HepG2 (cell line): ENCODE results near the gene GPAT3. TPM values are rescaled to one million over a fixed set of nuclear protein-coding genes. Genes with fewer than 3 reads are reported as not detected.

Source experiments
- ARHGAP35 ChIP-seq: sonication (generic); formaldehyde crosslinking; IDR thresholded peaks from 2 replicates; pipeline ENCODE4 v1.9.0; 2022; ENCODE audit warnings: mild to moderate bottlenecking, inconsistent platforms, moderate library complexity, missing genetic modification reagents, borderline replicate concordance
- DNMT1 ChIP-seq: sonication (generic); formaldehyde crosslinking; IDR thresholded peaks from 2 replicates; pipeline ENCODE4 v1.5.1; 2020; ENCODE audit warnings: mild to moderate bottlenecking, missing genetic modification reagents
- FOXA1 ChIP-seq, 2 experiments: fragments of 450-650 bp in 1 of 2; sonication (generic) in 1 of 2; formaldehyde crosslinking in 1 of 2; IDR thresholded peaks; 2 replicates each; pipeline versions ENCODE4 v1.4.0 to v1.6.1; 2016 to 2020; ENCODE audit warnings: missing genetic modification reagents in 1 of 2
- GTF3A ChIP-seq: sonication (generic); formaldehyde crosslinking; conservative IDR thresholded peaks from 2 replicates; pipeline ENCODE4 v1.4.0; 2020; ENCODE audit warnings: mild to moderate bottlenecking, missing genetic modification reagents
- IKZF1 ChIP-seq: fragments of 450-650 bp; IDR thresholded peaks from 2 replicates; pipeline ENCODE4 v1.7.1; 2016
- IKZF4 ChIP-seq: sonication (generic); formaldehyde crosslinking; IDR thresholded peaks from 2 replicates; pipeline ENCODE4 v1.5.1; 2020; ENCODE audit warnings: borderline replicate concordance, mild to moderate bottlenecking, low read depth, missing genetic modification reagents; ENCODE audit errors: not compliant biosample characterization
- KLF13 ChIP-seq: sonication (generic); formaldehyde crosslinking; IDR thresholded peaks from 2 replicates; pipeline ENCODE4 v1.4.0; 2020; ENCODE audit warnings: mild to moderate bottlenecking, missing genetic modification reagents
- MAFK ChIP-seq, 2 experiments: IDR thresholded peaks in 1 of 2; conservative IDR thresholded peaks in 1 of 2; 2 replicates each; pipeline ENCODE4 v1.6.1; 2011; ENCODE audit warnings: improper control_type of control experiment in 2 of 2, low read length in 2 of 2
- MTA1 ChIP-seq: sonication (generic); formaldehyde crosslinking; IDR thresholded peaks from 2 replicates; pipeline ENCODE4 v1.4.0; 2020; ENCODE audit warnings: missing genetic modification reagents, mild to moderate bottlenecking, borderline replicate concordance
- NONO ChIP-seq, 2 experiments: fragments of 450-650 bp in 1 of 2; sonication (generic) in 1 of 2; formaldehyde crosslinking in 1 of 2; IDR thresholded peaks in 1 of 2; conservative IDR thresholded peaks in 1 of 2; 2 replicates each; pipeline versions ENCODE4 v1.6.1 to v1.8.0; 2017 to 2022; ENCODE audit warnings: mild to moderate bottlenecking in 1 of 2, missing genetic modification reagents in 1 of 2, moderate library complexity in 1 of 2
- PBX2 ChIP-seq: IDR thresholded peaks from 2 replicates; pipeline ENCODE4 v1.6.1; 2016; ENCODE audit warnings: control low read depth
- PRDM4 ChIP-seq: sonication (generic); formaldehyde crosslinking; IDR thresholded peaks from 2 replicates; pipeline ENCODE4 v1.9.0; 2021; ENCODE audit warnings: missing genetic modification reagents, borderline replicate concordance
- RARG ChIP-seq: sonication (generic); formaldehyde crosslinking; IDR thresholded peaks from 2 replicates; pipeline ENCODE4 v1.4.0; 2020; ENCODE audit warnings: low read depth, mild to moderate bottlenecking, missing genetic modification reagents
- RNF2 ChIP-seq: fragments of 450-650 bp; conservative IDR thresholded peaks from 2 replicates; pipeline ENCODE4 v1.6.1; 2016; ENCODE audit warnings: low read depth
- TRIM22 ChIP-seq: fragments of 450-650 bp; IDR thresholded peaks from 2 replicates; pipeline ENCODE4 v1.6.1; 2017
- ZBTB33 ChIP-seq: sonication (generic); formaldehyde crosslinking; IDR thresholded peaks from 2 replicates; pipeline ENCODE4 v1.4.0; 2020; ENCODE audit warnings: missing genetic modification reagents
- ZEB1 ChIP-seq: IDR thresholded peaks from 2 replicates; pipeline ENCODE4 v1.6.1; 2012; ENCODE audit warnings: mild to moderate bottlenecking, low read depth, inconsistent platforms; ENCODE audit not compliant: insufficient replicate concordance
- ZNF44 ChIP-seq: sonication (generic); formaldehyde crosslinking; IDR thresholded peaks from 2 replicates; pipeline ENCODE4 v1.5.1; 2020; ENCODE audit warnings: mild to moderate bottlenecking, missing genetic modification reagents
- ZNF460 ChIP-seq: sonication (generic); formaldehyde crosslinking; IDR thresholded peaks from 2 replicates; pipeline ENCODE4 v1.5.1; 2020; ENCODE audit warnings: missing genetic modification reagents, mild to moderate bottlenecking, borderline replicate concordance
- ZNF589 ChIP-seq: sonication (generic); formaldehyde crosslinking; conservative IDR thresholded peaks from 2 replicates; pipeline ENCODE4 v1.8.0; 2022; ENCODE audit warnings: mild to moderate bottlenecking, moderate library complexity, missing genetic modification reagents
- ZNF674 ChIP-seq: sonication (generic); formaldehyde crosslinking; IDR thresholded peaks from 2 replicates; pipeline ENCODE4 v1.5.0; 2020; ENCODE audit warnings: low read depth, mild to moderate bottlenecking, missing genetic modification reagents
- ZSCAN21 ChIP-seq: sonication (generic); formaldehyde crosslinking; IDR thresholded peaks from 2 replicates; pipeline ENCODE4 v1.8.0; 2022; ENCODE audit warnings: mild to moderate bottlenecking, missing genetic modification reagents, moderate library complexity, borderline replicate concordance
- polyA plus RNA-seq, 8 experiments: library from polyadenylated mRNA; depleted of rRNA in 3 of 8; stranded (reverse) in 7 of 8; unstranded in 1 of 8; fragments of >200 nt; fragmentation: Illumina TruSeq in 4 of 8; extraction: Trizol in 4 of 8; gene quantifications; 2 replicates each; pipeline versions ENCODE4 v1.2.1 to v1.2.3, GENCODE V29; 2011 to 2016; ENCODE audit warnings: low read depth in 4 of 8, missing spikeins in 1 of 8, mixed read lengths in 1 of 8; ENCODE audit not compliant: insufficient read depth in 1 of 8
- total RNA-seq, 5 experiments: library from RNA; depleted of rRNA; stranded (reverse); fragments of >200 nt; fragmentation: Illumina TruSeq; extraction: Trizol; gene quantifications; 2 replicates each; pipeline ENCODE4 v1.2.3, GENCODE V29; 2016; ENCODE audit warnings: low read depth in 1 of 5

Gene GPAT3
- total and polyA plus RNA-seq, 2 of the 13 experiments (the other 11 are each of a cell fraction or from before 2014, with no cell fraction given) = 2.4 to 2.6 TPM

- TF ChIP-seq MTA1 (CRISPR knock-in tag) = no peak
- no peak for TF ChIP-seq DNMT1
- no peak for TF ChIP-seq TRIM22
- TF ChIP-seq ZEB1 = no peak
- TF ChIP-seq RARG (CRISPR knock-in tag) = no peak
- 0 out of 2 replicates have a peak, but pooled peaks have one; percentile 72 for TF ChIP-seq ZSCAN21
- no peak for TF ChIP-seq ZNF44 (CRISPR knock-in tag)
- TF ChIP-seq ARHGAP35 (CRISPR knock-in tag) = no peak
- no peak for TF ChIP-seq ZNF460 (CRISPR knock-in tag)
- TF ChIP-seq ZNF589 (CRISPR knock-in tag) = no peak; the same call in 1 of the 2 replicates
- no peak for TF ChIP-seq IKZF4
- TF ChIP-seq PBX2 (CRISPR knock-in tag) = no peak
- TF ChIP-seq GTF3A (CRISPR knock-in tag) = no peak
- no peak for TF ChIP-seq ZNF674
- no peak for TF ChIP-seq PRDM4 (CRISPR knock-in tag)
- no peak; the same call in 1 of the 2 replicates for TF ChIP-seq RNF2
- TF ChIP-seq IKZF1 = no peak
- no peak for TF ChIP-seq KLF13 (CRISPR knock-in tag)
- no peak for TF ChIP-seq NONO (IDR thresholded peaks at IDR 0.05)
- TF ChIP-seq NONO (CRISPR knock-in tag; conservative IDR thresholded peaks at IDR 0.05) = no peak
- TF ChIP-seq FOXA1 (IDR thresholded peaks at IDR 0.05) = no peak
- TF ChIP-seq FOXA1 (CRISPR knock-in tag; IDR thresholded peaks at IDR 0.05) = peak; percentile 14; the same call in 1 of the 2 replicates
- TF ChIP-seq MAFK (conservative IDR thresholded peaks at IDR 0.05 in 1 of 2, IDR thresholded peaks at IDR 0.05 in 1 of 2; ENCODE audit: low read length in 2 of 2) = 0 out of 4 replicates have a peak, but pooled peaks of 1 of the 2 experiments have one; percentile 5
- no peak for TF ChIP-seq ZBTB33 (CRISPR knock-in tag)
Observed at GRCh38 chr4:83535520-83536361, at the start of gene GPAT3 (continued).
